Brain microvascular endothelial cell (primary cell): ENCODE data around the gene IL11RA.
"Not testable (repeated sequence)": the region's sequence is repeated elsewhere in the genome, so short reads cannot be mapped to it uniquely, and the experiment has no call there.

Source experiments
- DNase-seq: peaks from one replicate; pipeline ENCODE4 v3.0.0-alpha.2; 2020
- H3K27ac ChIP-seq: fragments of 250-450 bp; sonication (Bioruptor Pico); 2 replicates; pipeline ENCODE4 v1.5.1; 2020; ENCODE audit warnings: mild to moderate bottlenecking, moderate library complexity
- H3K27me3 ChIP-seq: fragments of 250-450 bp; sonication (Bioruptor Pico); replicated peaks from 2 replicates; pipeline ENCODE4 v1.5.1; 2020; ENCODE audit warnings: mild to moderate bottlenecking
- H3K36me3 ChIP-seq: fragments of 250-450 bp; sonication (Bioruptor Pico); replicated peaks from 2 replicates; pipeline ENCODE4 v1.5.1; 2020; ENCODE audit warnings: mild to moderate bottlenecking
- H3K4me3 ChIP-seq: 2 replicates; pipeline ENCODE4 v1.5.1; 2011; ENCODE audit warnings: low read depth, mild to moderate bottlenecking, control low read depth, low read length, moderate library complexity
- CTCF ChIP-seq: IDR thresholded peaks from 2 replicates; pipeline ENCODE4 v1.5.1; 2011; ENCODE audit warnings: low read depth, mild to moderate bottlenecking, moderate library complexity, low read length, control low read depth, inconsistent platforms; ENCODE audit errors: missing control alignments
- in situ Hi-C: cut with HindIII; loops from 2 replicates; pipeline ENCODE4 v1.10.0; 2017; ENCODE audit warnings: low sequenced_read_pairs, low pct_ligation_motif_present

The IL11RA gene

GRCh38 chr9:34634551-34635248 lies 17.3 kb upstream of the IL11RA start:
- in situ Hi-C loops: no loop called here
- H3K4me3 ChIP-seq: no peak overlapping the region
- no peak for TF ChIP-seq CTCF
- no peak for DNase-seq
- H3K27ac ChIP-seq: no peak overlapping the region
- peaks cover 6% of the 10 kb centered on the region for H3K27me3 ChIP-seq
- peaks cover 4% of the 10 kb centered on the region for H3K36me3 ChIP-seq

GRCh38 chr9:34635556-34635955 lies 16.4 kb upstream of the IL11RA start:
- Histone ChIP-seq H3K36me3 (peaks cover 4% of the 10 kb centered on the region), H3K4me3 (no peak overlapping the region), H3K27ac (no peak overlapping the region), H3K27me3 (no peaks in the 10 kb centered on the region)
- DNase-seq: no peak
- in situ Hi-C loops: no loop called here
- TF ChIP-seq CTCF: no peak

- H3K27ac ChIP-seq: peak overlapping the region; percentile 4
- H3K27me3 ChIP-seq: no peaks in the 10 kb centered on the region
- no peak for DNase-seq
- H3K36me3 ChIP-seq: peaks cover 4% of the 10 kb centered on the region
- TF ChIP-seq CTCF: no peak
- peak overlapping the region; percentile 75 for H3K4me3 ChIP-seq
- in situ Hi-C loops: no loop called here
These were observed 15.1 kb upstream of the IL11RA start for GRCh38 chr9:34636791-34637355.

GRCh38 chr9:34637356-34638137 lies 14.4 kb upstream of the IL11RA start, which contains the start of gene SIGMAR1:
SIGMAR1 (minus strand) TSS chr9:34637787; CDS start chr9:34637697, 90 bp downstream.
- H3K27me3 ChIP-seq: no peaks in the 10 kb centered on the region
- H3K27ac ChIP-seq: peak within 1 kb of the TSS; percentile 4
- TF ChIP-seq CTCF: no peak
- peaks cover 4% of the 10 kb centered on the region for H3K36me3 ChIP-seq
- peak within 1 kb of the TSS; percentile 75 for H3K4me3 ChIP-seq
- peak; percentile 80 for DNase-seq
- in situ Hi-C loops: no loop called here

- in situ Hi-C loops: no loop called here
These were observed 13.9 kb upstream of the IL11RA start for GRCh38 chr9:34638138-34638445.

GRCh38 chr9:34639322-34639721 lies 12.7 kb upstream of the IL11RA start:
- H3K27me3 ChIP-seq, H3K4me3 ChIP-seq, DNase-seq, H3K36me3 ChIP-seq, in situ Hi-C loops, H3K27ac ChIP-seq: not testable (repeated sequence)

More at GRCh38 chr9:34638138-34638445, 13.9 kb upstream of the IL11RA start:
- Histone ChIP-seq H3K4me3 (peak overlapping the region; percentile 75), H3K27me3 (no peaks in the 10 kb centered on the region), H3K27ac (no peak overlapping the region), H3K36me3 (peaks cover 4% of the 10 kb centered on the region)
- TF ChIP-seq CTCF: no peak
- DNase-seq: no peak
